HCT116 (cell line): ENCODE measurements around the gene CDH13. TPM values are rescaled to one million over a fixed set of nuclear protein-coding genes. Genes with fewer than 3 reads are reported as not detected.

ENCODE experiments used
- ATAC-seq: fragments of 200-7000 bp; cut with Tn5 transposase; 2 replicates; pipeline ENCODE4 v1.9.1; 2020; ENCODE audit warnings: mild to moderate bottlenecking, moderate library complexity
- BruUV-seq: library from RNA; stranded (reverse); fragments of 400-500 nt; replicated peaks from 2 replicates; lab custom pipeline; 2021; lab: Mats Ljungman, UMichigan
- CTCF ChIA-PET: fragments of 300-600 bp; sonication (Branson Sonifier 250); formaldehyde crosslinking; loops from one replicate; lab custom pipeline; 2021; ENCODE audit warnings: antibody characterized with exemption; lab: Charles Lee
- POLR2A ChIA-PET: fragments of 300-600, 350-600 bp; sonication (Branson Sonifier 250); formaldehyde crosslinking; loops from one replicate; lab custom pipeline; 2021; ENCODE audit warnings: antibody characterized with exemption; lab: Charles Lee
- RAD21 ChIA-PET, 2 experiments: fragments of 300-600 bp; sonication (Branson Sonifier 250); formaldehyde crosslinking; loops; one replicate each; lab custom pipeline; 2023; ENCODE audit warnings: low total read pairs in 2 of 2; ENCODE audit not compliant: uncharacterized antibody in 2 of 2, unreplicated experiment in 2 of 2, low non-redundant PET in 1 of 2; lab: Charles Lee
- DNase-seq: peaks from one replicate; pipeline ENCODE4 v3.0.0-alpha.2; 2010; ENCODE audit warnings: low read depth, low spot score
- H2AFZ ChIP-seq: fragments of 200-600 bp; shearing (Covaris generic), sonication (generic); 2 replicates; pipeline ENCODE4 v1.6.1; 2017; ENCODE audit warnings: low read depth, mixed run types, mixed read lengths, antibody characterized with exemption, low read length; ENCODE audit not compliant: poor library complexity, severe bottlenecking
- H3K27ac ChIP-seq: 2 replicates; pipeline ENCODE4 v1.5.1; 2012; ENCODE audit warnings: low read depth, low read length
- H3K27me3 ChIP-seq: fragments of 200-600 bp; sonication (generic); 2 replicates; pipeline ENCODE4 v1.6.1; 2016; ENCODE audit warnings: mixed run types, low read length, mixed read lengths; ENCODE audit not compliant: insufficient read depth
- H3K36me3 ChIP-seq, 2 experiments: fragments of 200-500 bp in 1 of 2; fragments of 200-600 bp in 1 of 2; sonication (Bioruptor generic) in 1 of 2; sonication (generic) in 1 of 2; 2 replicates each; pipeline versions ENCODE4 v1.5.1 to v1.6.1; 2014 to 2016; ENCODE audit warnings: low read length in 2 of 2, inconsistent platforms in 1 of 2, mixed read lengths in 1 of 2, mixed run types in 1 of 2; ENCODE audit not compliant: insufficient read depth in 2 of 2, control insufficient read depth in 1 of 2
- H3K4me1 ChIP-seq, 2 experiments: fragments of 200-600 bp in 1 of 2; sonication (generic) in 1 of 2; 2 replicates each; pipeline versions ENCODE4 v1.5.1 to v1.6.1; 2012 to 2017; ENCODE audit warnings: low read length in 2 of 2, inconsistent platforms in 1 of 2, mild to moderate bottlenecking in 1 of 2, mixed read lengths in 1 of 2, mixed run types in 1 of 2, moderate library complexity in 1 of 2; ENCODE audit not compliant: insufficient read depth in 2 of 2, control insufficient read depth in 1 of 2
- H3K4me2 ChIP-seq: fragments of 200-600 bp; sonication (generic); 2 replicates; pipeline ENCODE4 v1.6.1; 2017; ENCODE audit warnings: mixed run types, low read length, mixed read lengths
- H3K4me3 ChIP-seq, 2 experiments: fragments of 200-600 bp in 1 of 2; sonication (generic) in 1 of 2; replicated peaks in 1 of 2; 2 replicates each; pipeline ENCODE4 v1.5.1; 2011 to 2016; ENCODE audit warnings: low read length in 2 of 2, control low read depth in 1 of 2, low read depth in 1 of 2, mild to moderate bottlenecking in 1 of 2, mixed read lengths in 1 of 2, mixed run types in 1 of 2
- H3K79me2 ChIP-seq: fragments of 200-600 bp; sonication (generic); 2 replicates; pipeline ENCODE4 v1.6.1; 2017; ENCODE audit warnings: mild to moderate bottlenecking, mixed run types, low read length, moderate library complexity, mixed read lengths; ENCODE audit not compliant: insufficient read depth
- H3K9ac ChIP-seq: fragments of 200-600 bp; sonication (generic); 2 replicates; pipeline ENCODE4 v1.6.1; 2016; ENCODE audit warnings: low read length, mixed read lengths
- H3K9me2 ChIP-seq: fragments of 200-600 bp; sonication (generic), shearing (Covaris generic); 2 replicates; pipeline ENCODE4 v1.6.1; 2017; ENCODE audit warnings: mixed run types, mild to moderate bottlenecking, moderate library complexity; ENCODE audit not compliant: insufficient read depth
- H3K9me3 ChIP-seq, 2 experiments: fragments of 200-500 bp in 1 of 2; fragments of 200-600 bp in 1 of 2; sonication (Bioruptor generic) in 1 of 2; sonication (generic) in 1 of 2; 2 replicates each; pipeline ENCODE4 v1.6.1; 2014 to 2017; ENCODE audit warnings: low read length in 2 of 2, mixed read lengths in 2 of 2, inconsistent platforms in 1 of 2, low read depth in 1 of 2, mild to moderate bottlenecking in 1 of 2, mixed run types in 1 of 2, moderate library complexity in 1 of 2; ENCODE audit not compliant: control insufficient read depth in 1 of 2, insufficient read depth in 1 of 2
- H4K20me1 ChIP-seq: fragments of 200-600 bp; sonication (generic), shearing (Covaris generic); 2 replicates; pipeline ENCODE4 v1.6.1; 2017; ENCODE audit warnings: mixed run types, mild to moderate bottlenecking, moderate library complexity; ENCODE audit not compliant: insufficient read depth
- ATF3 ChIP-seq: IDR thresholded peaks from 2 replicates; pipeline ENCODE4 v1.6.1; 2012
- CBX3 ChIP-seq: IDR thresholded peaks from 2 replicates; pipeline ENCODE4 v1.6.1; 2012; ENCODE audit warnings: low read depth
- CEBPB ChIP-seq: IDR thresholded peaks from 2 replicates; pipeline ENCODE4 v1.6.1; 2012; ENCODE audit warnings: low read depth
- CTCF ChIP-seq, 3 experiments: fragments of 200-600 bp in 1 of 3; sonication (generic) in 1 of 3; IDR thresholded peaks in 2 of 3; conservative IDR thresholded peaks in 1 of 3; 2 replicates each; pipeline ENCODE4 v1.5.1; 2012 to 2017; ENCODE audit warnings: low read depth in 2 of 3, low read length in 2 of 3, antibody characterized with exemption in 1 of 3, borderline replicate concordance in 1 of 3, control low read depth in 1 of 3, mild to moderate bottlenecking in 1 of 3, mixed read lengths in 1 of 3, mixed run types in 1 of 3, moderate library complexity in 1 of 3; ENCODE audit not compliant: insufficient read depth in 1 of 3
- EGR1 ChIP-seq: IDR thresholded peaks from 2 replicates; pipeline ENCODE4 v1.6.1; 2012; ENCODE audit warnings: low read depth
- ELF1 ChIP-seq: IDR thresholded peaks from 2 replicates; pipeline ENCODE4 v1.6.1; 2012; ENCODE audit warnings: low read depth, borderline replicate concordance
- EZH2 ChIP-seq: fragments of 200-600 bp; sonication (generic); IDR thresholded peaks from 2 replicates; pipeline ENCODE4 v1.6.1; 2017; ENCODE audit warnings: antibody characterized with exemption, mixed run types
- JUND ChIP-seq: IDR thresholded peaks from 2 replicates; pipeline ENCODE4 v1.6.1; 2012
- MAX ChIP-seq: IDR thresholded peaks from 2 replicates; pipeline ENCODE4 v1.6.1; 2012
- POLR2A ChIP-seq: IDR thresholded peaks from 2 replicates; pipeline ENCODE4 v1.7.0; 2011; ENCODE audit warnings: borderline replicate concordance; ENCODE audit not compliant: insufficient read depth, insufficient read length; ENCODE audit errors: extremely low read depth
- RAD21 ChIP-seq: IDR thresholded peaks from 2 replicates; pipeline ENCODE4 v1.6.1; 2012; ENCODE audit warnings: low read depth, mild to moderate bottlenecking
- SIN3A ChIP-seq: IDR thresholded peaks from 2 replicates; pipeline ENCODE4 v1.6.1; 2012; ENCODE audit warnings: low read depth
- SP1 ChIP-seq: IDR thresholded peaks from 2 replicates; pipeline ENCODE4 v1.6.1; 2012; ENCODE audit warnings: low read depth
- SRF ChIP-seq: IDR thresholded peaks from 2 replicates; pipeline ENCODE4 v1.6.1; 2012; ENCODE audit warnings: low read depth
- TCF7L2 ChIP-seq: IDR thresholded peaks from 2 replicates; pipeline ENCODE4 v1.7.0; 2011; ENCODE audit warnings: borderline replicate concordance, inconsistent platforms; ENCODE audit not compliant: insufficient read depth, insufficient read length; ENCODE audit errors: extremely low read depth
- YY1 ChIP-seq: IDR thresholded peaks from 2 replicates; pipeline ENCODE4 v1.6.1; 2011; ENCODE audit warnings: low read length, low read depth, moderate library complexity, mild to moderate bottlenecking; ENCODE audit not compliant: insufficient replicate concordance; ENCODE audit errors: extremely low read depth
- ZBTB33 ChIP-seq: IDR thresholded peaks from 2 replicates; pipeline ENCODE4 v1.6.1; 2011; ENCODE audit warnings: mild to moderate bottlenecking, low read length, moderate library complexity; ENCODE audit not compliant: insufficient replicate concordance; ENCODE audit errors: extremely low read depth
- ZFX ChIP-seq: fragments of 450-650 bp; IDR thresholded peaks from 2 replicates; pipeline ENCODE4 v1.6.1; 2017
- ZNF274 ChIP-seq: fragments of 200-500 bp; sonication (Bioruptor generic); IDR thresholded peaks from 2 replicates; pipeline ENCODE4 v1.6.1; 2014; ENCODE audit warnings: mild to moderate bottlenecking, low read depth, low read length, inconsistent platforms
- intact Hi-C: fragments of 100-400 bp; cut with micrococcal nuclease; formaldehyde crosslinking; loops from 2 replicates; pipeline ENCODE4 v1.10.0; 2022
- total RNA-seq: library from RNA; stranded (reverse); gene quantifications from one replicate; pipeline ENCODE4 v1.2.1, GENCODE V29; 2021; ENCODE audit not compliant: unreplicated experiment

The CDH13 gene
- total RNA-seq, 1 experiment from 2014 or later: not detected

GRCh38 chr16:83768986-83769385 lies 1142.2 kb downstream of the CDH13 start:
- RAD21 ChIA-PET: no interaction called here
- H3K79me2 ChIP-seq: no peaks in the 10 kb centered on the region
- POLR2A ChIA-PET: no interaction called here
- H2AFZ ChIP-seq: no peak overlapping the region
- BruUV-seq: no TSS peak
- no peak overlapping the region for H3K4me2 ChIP-seq
- DNase-seq: no peak
- H3K36me3 ChIP-seq: no peaks in the 10 kb centered on the region
- no peak overlapping the region for H3K27ac ChIP-seq
- CTCF ChIA-PET: no interaction called here
- TF ChIP-seq POLR2A (no peak), ZBTB33 (no peak), TCF7L2 (no peak), EZH2 (no peak), ATF3 (no peak), YY1 (no peak), CTCF (IDR thresholded peaks at IDR 0.05 in 2 of 3, conservative IDR thresholded peaks at IDR 0.05 in 1 of 3; ENCODE audit: borderline replicate concordance in 1 of 3, insufficient read depth in 1 of 3, low read depth in 2 of 3, low read length in 2 of 3) (no peak), MAX (no peak), ZNF274 (no peak), SRF (no peak), ZFX (no peak), EGR1 (no peak), CEBPB (no peak), CBX3 (no peak), ELF1 (no peak), SP1 (no peak), SIN3A (no peak), JUND (no peak), RAD21 (no peak)
- H3K9me3 ChIP-seq: no peaks in the 10 kb centered on the region
- no peak for ATAC-seq
- H3K9ac ChIP-seq: no peak overlapping the region
- no peak overlapping the region for H3K4me3 ChIP-seq
- H3K9me2 ChIP-seq: no peaks in the 10 kb centered on the region
- peaks cover 17% of the 10 kb centered on the region for H3K27me3 ChIP-seq
- intact Hi-C loops: no loop called here
- no peaks in the 10 kb centered on the region for H3K4me1 ChIP-seq
- no peaks in the 10 kb centered on the region for H4K20me1 ChIP-seq
